ENCODE measurements around the gene TNNC1.

TNNC1 gene

DNA sequence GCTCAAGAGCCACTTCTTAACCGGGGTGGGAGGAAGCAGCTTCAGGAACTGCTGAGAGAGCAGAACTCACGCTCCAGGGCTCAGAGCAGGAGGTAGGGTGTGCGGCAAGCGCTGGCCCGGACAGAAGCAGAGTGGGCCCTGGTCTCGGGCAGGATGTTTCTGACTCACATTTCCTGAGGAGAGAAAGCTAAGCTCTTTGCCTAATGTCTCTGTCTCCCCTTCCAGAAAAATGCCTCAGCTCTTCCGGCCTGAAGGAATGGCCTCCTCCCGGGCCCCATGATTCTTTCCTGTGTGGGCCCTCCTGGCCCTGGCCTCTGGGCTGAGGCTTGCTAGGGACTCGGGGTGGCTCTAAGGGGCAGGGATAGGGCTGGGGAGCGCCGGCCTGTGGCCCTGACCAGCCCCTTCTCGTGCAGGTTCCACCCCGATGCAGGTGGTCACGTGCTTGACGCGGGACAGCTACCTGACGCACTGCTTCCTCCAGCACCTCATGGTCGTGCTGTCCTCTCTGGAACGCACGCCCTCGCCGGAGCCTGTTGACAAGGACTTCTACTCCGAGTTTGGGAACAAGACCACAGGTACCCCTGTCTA is 37.2 kb upstream of the TNNC1 start:
- no peaks in the 10 kb centered on the region for H3K27me3 ChIP-seq
- H3K4me1 ChIP-seq: no peaks in the 10 kb centered on the region
- no peak for DNase-seq
- TF ChIP-seq, protein P1, sequence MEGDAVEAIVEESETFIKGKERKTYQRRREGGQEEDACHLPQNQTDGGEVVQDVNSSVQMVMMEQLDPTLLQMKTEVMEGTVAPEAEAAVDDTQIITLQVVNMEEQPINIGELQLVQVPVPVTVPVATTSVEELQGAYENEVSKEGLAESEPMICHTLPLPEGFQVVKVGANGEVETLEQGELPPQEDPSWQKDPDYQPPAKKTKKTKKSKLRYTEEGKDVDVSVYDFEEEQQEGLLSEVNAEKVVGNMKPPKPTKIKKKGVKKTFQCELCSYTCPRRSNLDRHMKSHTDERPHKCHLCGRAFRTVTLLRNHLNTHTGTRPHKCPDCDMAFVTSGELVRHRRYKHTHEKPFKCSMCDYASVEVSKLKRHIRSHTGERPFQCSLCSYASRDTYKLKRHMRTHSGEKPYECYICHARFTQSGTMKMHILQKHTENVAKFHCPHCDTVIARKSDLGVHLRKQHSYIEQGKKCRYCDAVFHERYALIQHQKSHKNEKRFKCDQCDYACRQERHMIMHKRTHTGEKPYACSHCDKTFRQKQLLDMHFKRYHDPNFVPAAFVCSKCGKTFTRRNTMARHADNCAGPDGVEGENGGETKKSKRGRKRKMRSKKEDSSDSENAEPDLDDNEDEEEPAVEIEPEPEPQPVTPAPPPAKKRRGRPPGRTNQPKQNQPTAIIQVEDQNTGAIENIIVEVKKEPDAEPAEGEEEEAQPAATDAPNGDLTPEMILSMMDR (IDR thresholded peaks at IDR 0.05; ENCODE audit: low read depth, low read length): no peak
- no peaks in the 10 kb centered on the region for H3K9me3 ChIP-seq
- H3K36me3 ChIP-seq: peaks cover 3% of the 10 kb centered on the region; the same call in 1 of the 2 replicates
- H3K4me3 ChIP-seq (ENCODE audit: low read depth, low read length): no peak overlapping the region

DNA sequence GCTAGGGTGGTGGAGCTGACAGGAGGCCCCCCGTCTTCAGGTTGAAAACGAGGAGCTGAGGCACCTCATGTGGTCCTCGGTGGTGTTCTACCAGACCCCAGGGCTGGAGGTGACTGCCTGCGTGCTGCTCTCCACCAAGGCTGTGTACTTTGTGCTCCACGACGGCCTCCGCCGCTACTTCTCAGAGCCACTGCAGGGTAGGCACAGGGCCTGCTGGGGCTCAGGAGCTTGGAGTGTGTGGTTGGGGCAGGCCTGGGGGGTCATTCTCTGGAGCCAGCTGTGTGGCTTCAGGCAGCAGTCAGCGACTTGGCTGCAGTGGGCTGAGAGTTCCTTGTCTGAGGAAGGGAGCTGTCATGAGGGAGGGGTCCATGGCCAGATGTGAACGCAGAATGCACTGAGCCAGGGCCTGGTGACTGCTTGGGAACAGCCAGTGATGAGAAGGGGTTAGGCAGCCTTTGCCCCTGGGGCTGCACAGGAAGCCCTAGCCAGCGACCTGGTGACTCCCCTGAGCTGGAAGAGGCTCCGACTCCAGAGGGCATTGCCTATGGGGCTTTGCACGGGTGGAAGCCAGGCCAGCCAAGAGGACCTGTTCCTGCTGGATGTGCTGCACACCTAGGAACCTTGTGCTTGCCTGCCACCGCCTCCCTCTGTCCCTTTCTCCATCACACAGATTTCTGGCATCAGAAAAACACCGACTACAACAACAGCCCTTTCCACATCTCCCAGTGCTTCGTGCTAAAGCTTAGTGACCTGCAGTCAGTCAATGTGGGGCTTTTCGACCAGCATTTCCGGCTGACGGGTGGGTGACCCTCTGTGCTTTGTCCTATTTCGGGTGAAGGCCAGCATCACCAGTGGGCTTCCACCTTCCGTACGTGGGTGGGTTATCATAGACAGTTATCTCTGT is 36.4 kb upstream of the TNNC1 start:
- TF ChIP-seq, protein P1 (IDR thresholded peaks at IDR 0.05; ENCODE audit: low read depth, low read length): no peak
- DNase-seq: no peak
- Histone ChIP-seq H3K36me3 (peaks cover 3% of the 10 kb centered on the region; the same call in 1 of the 2 replicates), H3K27me3 (no peaks in the 10 kb centered on the region), H3K9me3 (no peaks in the 10 kb centered on the region), H3K4me1 (no peaks in the 10 kb centered on the region), H3K4me3 (ENCODE audit: low read depth, low read length) (no peak overlapping the region)

DNA sequence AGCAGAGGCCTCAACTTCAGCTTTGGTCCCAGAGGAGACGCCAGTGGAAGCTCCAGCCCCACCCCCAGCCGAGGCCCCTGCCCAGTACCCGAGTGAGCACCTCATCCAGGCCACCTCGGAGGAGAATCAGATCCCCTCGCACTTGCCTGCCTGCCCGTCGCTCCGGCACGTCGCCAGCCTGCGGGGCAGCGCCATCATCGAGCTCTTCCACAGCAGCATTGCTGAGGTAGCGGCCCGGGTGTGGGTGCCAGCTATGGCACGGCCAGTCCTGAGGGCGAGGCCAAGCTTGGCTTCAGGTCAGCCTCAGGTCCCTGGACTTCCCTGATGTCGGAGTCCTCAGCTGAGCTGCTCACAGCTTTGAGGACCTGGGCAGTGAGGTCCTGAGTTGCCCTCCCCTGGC is 35.6 kb upstream of the TNNC1 start:
- Histone ChIP-seq H3K36me3 (peaks cover 3% of the 10 kb centered on the region; the same call in 1 of the 2 replicates), H3K27me3 (no peaks in the 10 kb centered on the region), H3K4me1 (no peaks in the 10 kb centered on the region), H3K4me3 (ENCODE audit: low read depth, low read length) (no peak overlapping the region), H3K9me3 (no peaks in the 10 kb centered on the region)
- TF ChIP-seq, protein P1 (IDR thresholded peaks at IDR 0.05; ENCODE audit: low read depth, low read length): no peak
- no peak for DNase-seq

DNA sequence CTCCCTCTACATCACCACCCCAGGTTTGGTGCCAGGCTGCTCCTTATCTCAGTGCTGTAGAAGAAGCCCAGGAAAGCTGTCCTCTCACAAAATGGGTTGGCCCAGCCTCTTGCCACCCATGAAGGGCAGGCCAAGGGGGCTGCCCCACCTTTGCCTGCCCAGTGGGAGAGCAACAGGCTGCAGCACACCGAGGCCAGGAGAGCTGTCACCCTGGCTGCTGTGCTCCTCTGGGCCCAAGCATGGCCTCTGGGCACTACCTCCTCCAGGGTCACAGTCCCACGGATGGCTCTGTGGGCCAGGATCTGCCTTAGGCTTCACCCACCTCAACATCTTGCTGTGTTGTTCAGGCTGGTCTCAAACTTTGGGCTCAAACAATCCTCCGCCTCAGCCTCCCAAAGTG is 34.9 kb upstream of the TNNC1 start:
- Histone ChIP-seq H3K27me3 (no peaks in the 10 kb centered on the region), H3K9me3 (no peaks in the 10 kb centered on the region), H3K4me3 (ENCODE audit: low read depth, low read length) (no peak overlapping the region), H3K4me1 (no peaks in the 10 kb centered on the region), H3K36me3 (peaks cover 3% of the 10 kb centered on the region; the same call in 1 of the 2 replicates)
- TF ChIP-seq, protein P1 (IDR thresholded peaks at IDR 0.05; ENCODE audit: low read depth, low read length): no peak
- no peak for DNase-seq

DNA sequence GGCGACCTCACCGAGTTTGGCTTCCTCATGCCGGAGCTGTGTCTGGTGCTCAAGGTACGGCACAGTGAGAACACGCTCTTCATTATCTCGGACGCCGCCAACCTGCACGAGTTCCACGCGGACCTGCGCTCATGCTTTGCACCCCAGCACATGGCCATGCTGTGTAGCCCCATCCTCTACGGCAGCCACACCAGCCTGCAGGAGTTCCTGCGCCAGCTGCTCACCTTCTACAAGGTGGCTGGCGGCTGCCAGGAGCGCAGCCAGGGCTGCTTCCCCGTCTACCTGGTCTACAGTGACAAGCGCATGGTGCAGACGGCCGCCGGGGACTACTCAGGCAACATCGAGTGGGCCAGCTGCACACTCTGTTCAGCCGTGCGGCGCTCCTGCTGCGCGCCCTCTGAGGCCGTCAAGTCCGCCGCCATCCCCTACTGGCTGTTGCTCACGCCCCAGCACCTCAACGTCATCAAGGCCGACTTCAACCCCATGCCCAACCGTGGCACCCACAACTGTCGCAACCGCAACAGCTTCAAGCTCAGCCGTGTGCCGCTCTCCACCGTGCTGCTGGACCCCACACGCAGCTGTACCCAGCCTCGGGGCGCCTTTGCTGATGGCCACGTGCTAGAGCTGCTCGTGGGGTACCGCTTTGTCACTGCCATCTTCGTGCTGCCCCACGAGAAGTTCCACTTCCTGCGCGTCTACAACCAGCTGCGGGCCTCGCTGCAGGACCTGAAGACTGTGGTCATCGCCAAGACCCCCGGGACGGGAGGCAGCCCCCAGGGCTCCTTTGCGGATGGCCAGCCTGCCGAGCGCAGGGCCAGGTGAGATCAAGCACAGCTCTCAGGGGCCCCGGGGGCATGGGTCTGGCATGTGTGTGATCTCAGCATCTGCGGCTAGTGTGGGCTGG is 34.2 kb upstream of the TNNC1 start:
- H3K27me3 ChIP-seq: no peaks in the 10 kb centered on the region
- H3K4me1 ChIP-seq: no peaks in the 10 kb centered on the region
- DNase-seq: no peak
- H3K9me3 ChIP-seq: no peaks in the 10 kb centered on the region
- H3K4me3 ChIP-seq (ENCODE audit: low read depth, low read length): no peak overlapping the region
- peaks cover 3% of the 10 kb centered on the region; the same call in 1 of the 2 replicates for H3K36me3 ChIP-seq
- TF ChIP-seq, protein P1 (IDR thresholded peaks at IDR 0.05; ENCODE audit: low read depth, low read length): no peak

All from BE2C (cell line).